HFFc6 (cell line): Measurements from ENCODE around the gene STAB2. TPM values are rescaled to one million over a fixed set of nuclear protein-coding genes. Genes with fewer than 3 reads are reported as not detected.

Experiments used
- DNase-seq: peaks from one replicate; pipeline ENCODE4 v3.0.0-alpha.2; 2018
- H3K27ac Mint-ChIP-seq: 2 replicates; pipeline ENCODE4 v1.8.0; 2020; ENCODE audit warnings: mild to moderate bottlenecking, mixed read lengths
- H3K27me3 Mint-ChIP-seq: 2 replicates; pipeline ENCODE4 v1.8.0; 2021; ENCODE audit warnings: mild to moderate bottlenecking, moderate library complexity, mixed read lengths; ENCODE audit not compliant: insufficient read depth
- H3K36me3 Mint-ChIP-seq: 2 replicates; pipeline ENCODE4 v1.8.0; 2021; ENCODE audit warnings: low read depth, mixed read lengths
- H3K4me1 Mint-ChIP-seq: 2 replicates; pipeline ENCODE4 v1.8.0; 2020; ENCODE audit warnings: low read depth, mixed read lengths
- H3K4me3 Mint-ChIP-seq: 2 replicates; pipeline ENCODE4 v1.8.0; 2020; ENCODE audit warnings: mild to moderate bottlenecking, moderate library complexity, mixed read lengths
- H3K9me3 Mint-ChIP-seq: 2 replicates; pipeline ENCODE4 v1.8.0; 2020; ENCODE audit warnings: mild to moderate bottlenecking, mixed read lengths
- CTCF ChIP-seq: fragments of 200-600 bp; sonication (generic); IDR thresholded peaks from 2 replicates; pipeline ENCODE4 v1.5.0; 2021; ENCODE audit warnings: antibody characterized with exemption, mild to moderate bottlenecking
- long read RNA-seq: library from polyadenylated mRNA; unstranded; transcript quantifications from one replicate; pipeline ENCODE4 v2.0.0, GENCODE V29; 2019
- total RNA-seq, 6 experiments: library from RNA; stranded (reverse); fragmentation: NEBNext Ultra II Directional; extraction: Animal tissue kit (Norgen Biotek cat#: 25700); gene quantifications; 2 replicates in 1 of 6; 3 replicates in 5 of 6; pipeline ENCODE4 v1.2.3, GENCODE V29; 2021

STAB2 gene
- total RNA-seq: not detected
- long read RNA-seq: 0 reads

- H3K4me3 Mint-ChIP-seq: no peak within 1 kb of the TSS
- H3K27me3 Mint-ChIP-seq: peaks cover 5% of the 10 kb centered on the region; the same call in 1 of the 2 replicates
- TF ChIP-seq CTCF: no peak
- H3K9me3 Mint-ChIP-seq: no peaks in the 10 kb centered on the region
- H3K4me1 Mint-ChIP-seq: no peaks in the 10 kb centered on the region
- no peak for DNase-seq
- no peak within 1 kb of the TSS for H3K27ac Mint-ChIP-seq
- no peaks in the 10 kb centered on the region for H3K36me3 Mint-ChIP-seq
Observed at GRCh38 chr12:103586791-103587370, at the start of gene STAB2. Gene STAB2 (plus strand): TSS chr12:103587273. CDS start chr12:103587477, 204 bp downstream.

- H3K27ac Mint-ChIP-seq: no peak overlapping the region
- DNase-seq: peak; percentile 13
- H3K4me3 Mint-ChIP-seq: no peak overlapping the region
- TF ChIP-seq CTCF: no peak
- no peaks in the 10 kb centered on the region; the same call in 1 of the 2 replicates for H3K4me1 Mint-ChIP-seq
- no peaks in the 10 kb centered on the region for H3K9me3 Mint-ChIP-seq
- H3K27me3 Mint-ChIP-seq: no peaks in the 10 kb centered on the region; the same call in 1 of the 2 replicates
- H3K36me3 Mint-ChIP-seq: no peaks in the 10 kb centered on the region
Observed at GRCh38 chr12:103538397-103538796, 48.7 kb upstream of the STAB2 start.

GRCh38 chr12:103540319-103540718, 46.8 kb upstream of the STAB2 start:
- H3K27ac Mint-ChIP-seq: no peak overlapping the region
- TF ChIP-seq CTCF: no peak
- no peaks in the 10 kb centered on the region for H3K36me3 Mint-ChIP-seq
- H3K4me1 Mint-ChIP-seq: no peaks in the 10 kb centered on the region; the same call in 1 of the 2 replicates
- DNase-seq: no peak
- no peaks in the 10 kb centered on the region; the same call in none of the 2 replicates for H3K27me3 Mint-ChIP-seq
- no peak overlapping the region for H3K4me3 Mint-ChIP-seq
- no peaks in the 10 kb centered on the region for H3K9me3 Mint-ChIP-seq

- DNase-seq: no peak
- Mint-ChIP-seq H3K4me1 (no peaks in the 10 kb centered on the region; the same call in 1 of the 2 replicates), H3K9me3 (no peaks in the 10 kb centered on the region), H3K27ac (no peak overlapping the region), H3K27me3 (peaks cover 3% of the 10 kb centered on the region), H3K36me3 (no peaks in the 10 kb centered on the region), H3K4me3 (no peak overlapping the region)
- no peak for TF ChIP-seq CTCF
Observed at GRCh38 chr12:103542078-103542477, 45.0 kb upstream of the STAB2 start.

GRCh38 chr12:103546959-103547358, 40.1 kb upstream of the STAB2 start:
- TF ChIP-seq CTCF: no peak
- no peak overlapping the region for H3K27ac Mint-ChIP-seq
- DNase-seq: no peak
- no peaks in the 10 kb centered on the region for H3K4me1 Mint-ChIP-seq
- H3K27me3 Mint-ChIP-seq: peaks cover 8% of the 10 kb centered on the region
- H3K4me3 Mint-ChIP-seq: no peak overlapping the region
- H3K36me3 Mint-ChIP-seq: no peaks in the 10 kb centered on the region
- no peaks in the 10 kb centered on the region for H3K9me3 Mint-ChIP-seq
